ENCODE measurements around the gene NFAT5. TPM values are rescaled to one million over a fixed set of nuclear protein-coding genes. Genes with fewer than 3 reads are reported as not detected.

The NFAT5 gene
- total RNA-seq, 1 experiment from 2014 or later = 21.0 TPM

DNA sequence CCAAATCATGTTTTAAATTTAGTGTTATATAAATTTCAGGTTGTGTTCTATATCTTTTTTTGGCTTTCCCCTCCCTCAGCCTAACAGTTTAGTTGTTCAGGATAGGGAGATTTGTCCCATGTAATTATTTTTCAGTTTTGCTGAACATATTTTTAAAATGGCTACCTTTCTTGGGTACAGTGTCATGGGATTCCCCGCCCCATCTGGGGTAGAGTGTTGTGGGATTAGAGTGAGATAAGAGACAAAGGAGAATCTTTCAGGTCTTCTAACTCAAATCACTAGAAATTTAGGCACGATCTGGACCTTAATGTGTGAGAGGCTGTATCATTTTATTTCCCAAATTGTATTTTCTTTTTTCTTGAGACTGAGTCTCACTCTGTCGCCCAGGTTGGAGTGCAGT is 24.8 kb downstream of the NFAT5 start:
- H3K9me3 Mint-ChIP-seq = no peaks in the 10 kb centered on the region
- H3K4me3 Mint-ChIP-seq = no peak overlapping the region
- Histone ChIP-seq H3K14ac (ENCODE audit: insufficient read depth, low read length) (no peak overlapping the region), H3K4ac (ENCODE audit: low read depth, low read length) (no peak overlapping the region), H2BK15ac (ENCODE audit: low read depth, low read length) (no peak overlapping the region), H3K18ac (ENCODE audit: insufficient read length, low read depth, low read length) (no peak overlapping the region), H3K4me1 (ENCODE audit: insufficient read depth, low read length) (no peaks in the 10 kb centered on the region), H2BK12ac (ENCODE audit: insufficient read length, low read depth, low read length) (no peak overlapping the region), H4K5ac (ENCODE audit: insufficient read length, low read depth, low read length) (no peak overlapping the region), H4K20me1 (ENCODE audit: control insufficient read depth, insufficient read depth, insufficient read length) (no peaks in the 10 kb centered on the region), H2BK5ac (ENCODE audit: insufficient read length, low read length) (no peak overlapping the region), H3K4me2 (ENCODE audit: insufficient read depth, insufficient read length, low read length) (no peak overlapping the region), H3K27me3 (ENCODE audit: insufficient read depth, low read length) (no peaks in the 10 kb centered on the region), H3K79me1 (ENCODE audit: insufficient read depth, low read depth, low read length, poor library complexity, severe bottlenecking) (no peaks in the 10 kb centered on the region), H3T11ph (ENCODE audit: low read length) (no peak overlapping the region), H3K9me3 (ENCODE audit: control insufficient read depth, low read depth, low read length) (no peaks in the 10 kb centered on the region), H3K56ac (ENCODE audit: insufficient read length, low read depth, low read length) (no peak overlapping the region), H3K23ac (ENCODE audit: insufficient read length, low read depth, low read length) (no peak overlapping the region), H3K9ac (ENCODE audit: extremely low read depth, insufficient read length, low read length) (no peak overlapping the region), H2BK120ac (ENCODE audit: low read depth, low read length, poor library complexity, severe bottlenecking) (no peak overlapping the region), H4K8ac (replicated peaks; ENCODE audit: insufficient read length, low read depth, low read length) (no peak overlapping the region), H3K79me2 (ENCODE audit: insufficient read depth, low read length) (peaks cover 2% of the 10 kb centered on the region; the same call in 1 of the 2 replicates), H2AFZ (ENCODE audit: low read length) (no peak overlapping the region), H4K91ac (ENCODE audit: insufficient read length, low read depth, low read length) (no peak overlapping the region), H3K27ac (ENCODE audit: insufficient read length, low read depth, low read length) (no peak overlapping the region), H3K23me2 (ENCODE audit: insufficient read length, low read depth, low read length, poor library complexity, severe bottlenecking) (no peaks in the 10 kb centered on the region), H2AK5ac (ENCODE audit: insufficient read length, low read length) (no peak overlapping the region), H2BK20ac (ENCODE audit: low read depth, low read length, poor library complexity, severe bottlenecking) (no peak overlapping the region)
- H3K27me3 Mint-ChIP-seq (ENCODE audit: low read depth) = no peaks in the 10 kb centered on the region
- peaks cover 0 to 7% of the 10 kb centered on the region in 2 experiments; a peak in 2 of 4 replicates for H3K4me1 Mint-ChIP-seq
- TF ChIP-seq, protein P1, sequence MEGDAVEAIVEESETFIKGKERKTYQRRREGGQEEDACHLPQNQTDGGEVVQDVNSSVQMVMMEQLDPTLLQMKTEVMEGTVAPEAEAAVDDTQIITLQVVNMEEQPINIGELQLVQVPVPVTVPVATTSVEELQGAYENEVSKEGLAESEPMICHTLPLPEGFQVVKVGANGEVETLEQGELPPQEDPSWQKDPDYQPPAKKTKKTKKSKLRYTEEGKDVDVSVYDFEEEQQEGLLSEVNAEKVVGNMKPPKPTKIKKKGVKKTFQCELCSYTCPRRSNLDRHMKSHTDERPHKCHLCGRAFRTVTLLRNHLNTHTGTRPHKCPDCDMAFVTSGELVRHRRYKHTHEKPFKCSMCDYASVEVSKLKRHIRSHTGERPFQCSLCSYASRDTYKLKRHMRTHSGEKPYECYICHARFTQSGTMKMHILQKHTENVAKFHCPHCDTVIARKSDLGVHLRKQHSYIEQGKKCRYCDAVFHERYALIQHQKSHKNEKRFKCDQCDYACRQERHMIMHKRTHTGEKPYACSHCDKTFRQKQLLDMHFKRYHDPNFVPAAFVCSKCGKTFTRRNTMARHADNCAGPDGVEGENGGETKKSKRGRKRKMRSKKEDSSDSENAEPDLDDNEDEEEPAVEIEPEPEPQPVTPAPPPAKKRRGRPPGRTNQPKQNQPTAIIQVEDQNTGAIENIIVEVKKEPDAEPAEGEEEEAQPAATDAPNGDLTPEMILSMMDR (conservative IDR thresholded peaks at IDR 0.05) = no peak
- H3K36me3 Mint-ChIP-seq (ENCODE audit: insufficient read depth in 1 of 3, low read depth in 3 of 3) = no peaks in the 10 kb centered on the region; a peak in 1 of 7 replicates
- peak overlapping the region; percentile 32 to 67 (median 62); a peak in 4 of 7 replicates for H3K27ac Mint-ChIP-seq
- no peak for DNase-seq
- no CpG with 5 or more reads among the region's 3 CpGs for WGBS (ENCODE audit: extremely low coverage, insufficient read length, low lambda C conversion rate)

All from H9 (cell line).